GM18517 (cell line): ENCODE data around the gene EIF4H.
"Not testable (repeated sequence)": the region's sequence is repeated elsewhere in the genome, so short reads cannot be mapped to it uniquely, and the experiment has no call there.

ENCODE experiments used
- ATAC-seq: cut with Tn5 transposase; IDR thresholded peaks from one replicate; pipeline ENCODE4 v1.9.1; 2021; ENCODE audit warnings: mild to moderate bottlenecking, moderate library complexity; ENCODE audit not compliant: unreplicated experiment

Gene EIF4H

DNA sequence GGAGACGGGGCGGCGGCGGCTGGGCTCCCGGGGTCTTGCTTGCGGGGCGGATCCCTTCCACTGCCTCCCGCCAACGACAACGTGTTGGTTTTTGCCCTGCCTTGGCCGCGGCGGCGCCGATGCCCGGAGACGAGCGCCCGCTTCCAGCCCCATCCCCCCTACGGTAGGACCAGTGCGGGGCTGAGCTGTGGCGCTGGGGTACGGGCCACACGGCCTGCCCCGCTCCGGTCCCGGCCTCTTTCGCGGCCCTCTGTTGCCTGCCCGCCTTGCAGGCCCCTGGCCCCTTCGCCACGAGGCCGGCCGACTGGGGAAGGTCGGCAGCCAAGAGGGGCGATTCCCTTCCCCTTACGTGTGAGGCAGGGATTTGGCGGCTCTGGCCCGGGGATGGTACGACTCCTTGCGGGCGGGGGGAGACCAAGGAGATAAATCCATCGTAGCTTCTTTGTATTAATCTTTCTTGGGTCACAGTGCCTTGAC, 488 bp downstream of the EIF4H start:
- peak; percentile 4 for ATAC-seq

GRCh38 chr7:74175340-74175739, 1.2 kb downstream of the EIF4H start:
- no peak for ATAC-seq

DNA sequence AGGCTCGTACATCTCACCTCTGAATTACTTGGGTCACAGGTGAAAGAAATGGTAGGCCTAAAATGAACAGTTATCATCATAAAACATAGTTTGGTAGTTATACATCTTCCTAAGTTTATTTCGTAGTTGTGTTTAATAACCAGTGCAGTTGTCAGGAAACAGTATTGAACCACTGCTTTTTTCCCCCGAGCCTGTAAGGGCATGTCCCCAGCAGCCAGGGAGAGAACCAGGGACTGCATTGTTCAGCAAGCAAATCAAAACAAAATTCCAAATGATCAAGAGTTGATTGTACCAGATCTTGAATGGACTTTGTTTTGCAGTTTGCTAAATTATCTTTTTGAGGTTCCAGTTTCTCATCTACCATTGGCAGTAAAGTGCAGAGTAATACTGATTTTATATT, 2.4 kb downstream of the EIF4H start:
- ATAC-seq, result no peak

GRCh38 chr7:74178632-74179031, 4.5 kb downstream of the EIF4H start:
- ATAC-seq, result no peak

DNA sequence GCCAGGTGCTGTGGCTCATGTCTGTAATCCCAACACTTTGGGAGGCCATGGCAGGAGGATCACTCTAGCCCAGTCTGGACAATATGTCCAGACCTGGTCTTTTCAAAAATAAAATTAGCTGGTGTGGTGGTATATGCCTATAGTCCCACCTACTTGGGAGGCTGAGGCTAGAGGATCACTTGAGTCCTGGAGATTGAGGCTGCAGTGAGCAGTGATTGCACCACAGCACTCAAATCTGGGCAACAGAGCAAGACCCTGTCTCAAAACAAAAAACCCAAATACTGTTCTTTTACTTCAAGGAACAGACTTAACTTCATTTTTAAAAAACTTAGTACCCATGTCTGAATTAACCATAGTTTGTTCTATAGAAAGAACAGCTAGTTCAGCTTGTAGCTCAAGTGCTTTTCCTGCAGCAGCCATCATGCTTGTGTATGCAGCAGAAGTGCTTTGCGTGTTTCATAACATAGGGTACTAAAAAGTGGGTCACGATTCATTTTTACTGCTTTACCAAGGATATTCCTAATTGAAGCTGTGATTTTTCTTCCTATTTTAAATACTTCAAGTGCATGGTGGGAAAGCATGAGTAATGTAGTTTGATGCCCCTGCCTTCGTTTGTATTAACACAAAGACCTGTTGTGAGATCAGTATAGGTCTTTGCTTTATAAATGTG, 5.9 kb downstream of the EIF4H start:
- ATAC-seq, result no peak

- ATAC-seq, result no peak
These were observed 6.7 kb downstream of the EIF4H start for GRCh38 chr7:74180866-74181265.

DNA sequence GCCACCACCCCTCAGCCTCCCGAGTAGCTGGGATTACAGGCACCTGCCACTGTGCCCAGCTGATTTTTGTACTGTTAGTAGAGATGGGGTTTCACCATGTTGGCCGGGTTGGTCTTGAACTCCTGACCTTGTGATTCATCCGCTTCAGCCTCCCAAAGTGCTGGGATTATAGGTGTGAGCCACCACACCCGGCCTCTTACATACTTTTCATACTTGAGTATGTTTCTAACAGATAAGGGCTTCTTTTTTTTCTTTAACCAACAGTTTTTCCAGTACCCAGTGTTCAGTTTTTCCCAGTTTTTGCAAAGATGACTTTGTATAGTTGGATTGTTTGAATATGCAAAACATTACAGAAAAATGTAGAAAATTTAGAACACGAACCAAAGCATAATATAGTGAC, 7.7 kb downstream of the EIF4H start:
- no peak for ATAC-seq

DNA sequence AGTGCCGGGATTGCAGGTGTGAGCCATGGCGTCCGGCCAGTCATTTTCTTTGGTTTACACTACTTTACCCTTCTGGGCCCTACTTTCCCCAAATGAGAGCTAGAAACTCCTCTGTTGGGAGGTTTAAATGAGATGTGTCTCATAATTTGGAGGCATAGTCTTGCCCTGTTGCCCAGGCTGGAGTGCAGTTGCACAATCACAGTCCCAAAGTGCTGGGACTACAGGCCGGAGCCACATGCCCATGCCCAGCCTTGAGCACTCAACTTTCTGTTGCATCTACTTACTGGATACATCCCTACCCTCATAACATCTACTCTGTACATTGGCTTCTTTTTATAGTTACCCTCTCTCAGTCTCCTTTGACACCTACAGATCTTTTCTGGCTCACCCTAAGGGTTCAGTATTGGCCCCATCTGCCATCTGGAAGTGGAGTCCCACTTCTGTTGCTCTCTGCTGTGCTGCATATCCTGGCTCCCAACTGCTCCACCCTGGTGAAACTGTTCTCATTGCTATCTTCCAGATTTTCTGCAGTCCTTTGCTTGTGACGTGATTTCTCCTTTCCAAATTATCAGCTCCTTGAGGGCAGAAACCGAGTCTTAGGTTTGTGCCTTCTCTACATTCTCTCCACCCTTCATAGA, 8.4 kb downstream of the EIF4H start:
- no peak for ATAC-seq

DNA sequence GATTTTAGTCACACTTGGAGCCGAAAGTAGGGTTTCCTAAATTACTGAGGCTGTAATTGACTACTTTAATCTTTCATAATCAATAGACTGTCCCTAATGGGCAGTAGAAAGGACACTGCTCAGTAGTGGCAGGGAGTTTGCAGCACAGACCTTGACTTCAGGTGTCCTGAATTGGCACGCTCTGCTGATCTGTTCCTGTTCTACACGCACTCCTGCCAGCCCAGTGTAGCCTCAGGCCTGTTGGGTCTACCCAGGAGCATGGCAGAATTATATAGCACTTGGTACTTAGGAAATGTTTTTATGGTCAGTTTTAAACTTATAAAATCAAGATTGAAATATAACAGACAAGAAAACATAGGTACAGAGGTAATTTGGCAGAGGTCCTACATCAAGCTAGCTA, 9.0 kb downstream of the EIF4H start:
- ATAC-seq, result no peak

DNA sequence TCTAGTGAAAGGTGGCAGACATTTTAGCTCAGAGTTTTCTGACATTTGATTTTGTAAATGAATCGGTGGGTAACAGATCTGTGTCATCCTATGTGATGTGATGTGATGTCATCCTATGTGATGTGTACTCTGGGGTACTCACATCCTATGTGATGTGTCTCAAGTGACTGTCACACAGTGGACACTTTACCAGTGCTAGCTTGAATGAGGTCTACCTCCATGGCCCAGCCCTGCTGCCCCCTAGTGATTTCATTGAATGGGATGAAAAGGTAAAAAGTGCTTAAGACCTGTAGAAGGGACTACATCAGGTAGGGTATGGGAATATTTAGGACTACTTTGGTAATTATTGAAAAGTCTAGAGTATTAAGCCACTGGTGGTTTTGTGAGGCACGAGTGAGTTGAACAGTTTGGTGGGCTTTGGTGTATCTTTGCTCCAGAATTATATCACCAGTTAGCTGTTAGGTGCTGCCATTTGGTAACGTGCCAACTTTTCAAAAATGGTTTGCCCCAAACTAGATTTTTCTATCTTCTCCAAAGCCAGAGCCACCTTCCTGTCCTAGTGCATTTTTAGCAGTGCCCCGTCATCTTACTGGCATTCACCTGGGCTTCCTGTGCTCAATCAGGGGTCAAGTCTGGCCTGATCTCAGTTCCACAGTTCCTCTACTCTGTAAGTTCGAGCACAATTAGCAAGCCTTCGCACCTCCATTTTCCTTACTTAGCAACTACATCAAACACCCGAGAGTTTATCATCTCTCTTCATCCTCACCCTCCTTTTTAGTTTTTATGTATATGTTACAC, 9.7 kb downstream of the EIF4H start:
- ATAC-seq, result no peak

DNA sequence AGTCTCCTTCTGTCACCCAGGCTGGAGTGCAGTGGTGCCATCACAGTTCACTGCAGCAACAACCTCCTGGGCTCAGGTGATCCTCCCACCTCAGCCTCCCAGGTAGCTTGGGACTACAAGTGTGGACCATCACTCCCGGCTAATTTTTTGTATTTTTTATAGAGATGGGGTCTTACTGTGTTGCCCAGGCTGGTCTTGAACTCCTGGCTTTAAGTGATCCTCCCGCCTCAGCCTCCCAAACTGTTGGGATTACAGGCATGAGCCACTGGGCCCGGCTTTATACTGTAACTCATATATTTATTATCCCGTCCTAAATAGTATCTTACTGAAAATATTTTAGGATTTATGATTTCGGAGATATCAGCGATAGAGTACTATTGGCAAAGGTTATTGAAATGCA, 10.9 kb downstream of the EIF4H start:
- no peak for ATAC-seq

DNA sequence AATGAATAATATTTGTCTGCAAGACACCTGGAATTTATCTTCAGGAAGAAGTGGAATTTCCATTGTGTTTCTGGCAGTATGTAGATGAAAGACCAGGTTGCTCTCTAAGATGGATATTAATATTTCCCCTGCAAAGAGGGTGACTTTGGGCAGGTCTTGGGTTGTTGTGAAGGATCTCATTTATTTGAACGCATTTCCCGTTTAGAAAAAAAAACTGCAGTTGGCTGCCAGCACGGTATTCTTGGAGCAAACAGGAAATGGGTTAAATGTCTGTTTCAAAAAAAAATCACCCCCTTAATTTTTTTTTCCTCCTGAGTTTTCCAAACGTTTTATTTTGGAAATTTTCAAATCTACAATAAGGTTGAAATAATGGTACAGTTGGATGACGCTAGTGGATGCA, 11.5 kb downstream of the EIF4H start:
- ATAC-seq, result no peak

GRCh38 chr7:74187915-74188675, 13.9 kb downstream of the EIF4H start:
- no peak for ATAC-seq

GRCh38 chr7:74190259-74190658, 16.1 kb downstream of the EIF4H start:
- no peak for ATAC-seq

- ATAC-seq, result no peak
These were observed 17.1 kb downstream of the EIF4H start for GRCh38 chr7:74191231-74191630.

DNA sequence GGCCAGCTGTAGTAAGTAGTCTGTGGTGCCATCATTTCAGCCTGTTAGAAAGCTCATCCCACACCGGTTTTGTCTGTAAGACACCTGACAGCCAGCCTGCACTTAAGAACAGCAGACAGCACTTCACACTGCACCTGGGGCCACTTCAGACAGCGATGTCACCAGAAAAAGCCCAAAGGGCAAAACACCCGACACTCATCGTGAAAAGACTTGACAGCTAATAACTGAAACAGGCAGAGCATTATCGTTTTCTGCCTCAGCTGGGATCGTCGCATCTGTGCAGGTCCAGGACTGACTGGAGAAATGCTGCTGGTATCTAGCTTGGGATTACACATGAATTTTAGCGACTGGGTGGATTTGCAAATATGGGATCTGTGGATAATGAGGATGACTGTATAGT, 18.9 kb downstream of the EIF4H start:
- ATAC-seq, result no peak

DNA sequence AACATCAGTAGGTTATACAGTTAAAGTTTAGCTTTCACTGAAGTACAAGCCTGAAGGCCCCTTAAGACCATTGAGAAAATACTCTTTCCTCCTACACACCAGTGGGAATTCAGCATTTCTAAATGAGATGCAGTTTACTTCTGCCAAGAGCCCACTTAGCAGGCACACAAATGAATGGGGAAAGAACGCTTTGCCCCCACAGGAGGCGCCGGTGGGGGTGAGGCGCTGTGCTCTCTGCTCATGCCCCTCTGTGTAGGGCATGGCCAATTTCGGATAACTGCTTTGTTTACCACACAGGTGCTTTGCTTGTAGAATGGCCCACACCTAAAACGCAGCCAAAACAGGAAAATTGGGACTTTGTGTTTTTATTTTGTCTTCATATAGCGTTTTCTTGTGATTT, 19.8 kb downstream of the EIF4H start:
- ATAC-seq, result no peak

DNA sequence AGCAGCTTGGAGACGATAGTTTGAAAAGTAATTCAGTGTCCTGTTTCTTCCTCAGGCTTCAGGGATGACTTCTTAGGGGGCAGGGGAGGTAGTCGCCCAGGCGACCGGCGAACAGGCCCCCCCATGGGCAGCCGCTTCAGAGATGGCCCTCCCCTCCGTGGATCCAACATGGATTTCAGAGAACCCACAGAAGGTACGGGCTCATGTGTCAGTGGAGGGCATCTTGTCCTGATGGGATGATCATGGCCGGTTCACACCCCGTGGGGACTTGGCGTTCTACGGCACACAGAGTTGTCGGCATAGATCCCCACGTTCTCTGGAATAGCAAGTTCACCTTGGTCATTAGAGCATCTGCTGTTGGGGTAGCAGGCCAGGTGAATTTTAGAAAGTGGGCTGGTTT, 20.5 kb downstream of the EIF4H start:
- no peak for ATAC-seq

DNA sequence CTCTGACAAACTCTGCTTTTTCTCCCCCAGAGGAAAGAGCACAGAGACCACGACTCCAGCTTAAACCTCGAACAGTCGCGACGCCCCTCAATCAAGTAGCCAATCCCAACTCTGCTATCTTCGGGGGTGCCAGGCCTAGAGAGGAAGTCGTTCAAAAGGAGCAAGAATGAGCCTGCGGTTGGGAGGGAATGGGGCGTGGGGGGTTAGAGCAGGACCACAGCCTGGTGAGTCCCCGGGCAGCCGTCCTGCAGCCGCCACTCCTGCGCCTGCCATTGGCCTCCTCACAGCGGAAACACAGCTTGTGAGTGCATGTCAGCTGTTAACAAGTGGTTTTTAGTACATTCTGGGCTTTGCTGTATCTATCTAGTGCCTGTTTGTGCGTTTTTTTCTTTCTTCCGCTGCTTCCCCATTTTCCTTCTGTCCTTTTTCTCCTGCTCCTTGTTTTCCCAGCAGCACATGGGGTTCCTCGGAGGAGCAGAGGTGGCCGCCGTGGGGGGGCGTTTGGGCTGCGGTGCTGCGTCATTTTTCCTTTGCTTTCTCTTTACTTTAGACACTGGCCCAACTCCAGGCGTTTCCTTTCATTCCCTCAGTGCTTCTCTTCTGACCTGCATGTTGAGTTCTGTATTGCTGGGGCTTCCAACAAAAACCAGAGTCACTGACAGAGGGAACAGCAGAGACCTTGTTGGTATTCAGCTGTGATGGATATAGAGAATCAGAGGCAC, 21.1 kb downstream of the EIF4H start:
- not testable (repeated sequence) for ATAC-seq

GRCh38 chr7:74195968-74196654, 22.0 kb downstream of the EIF4H start:
- ATAC-seq, result not testable (repeated sequence)
